Keratinocyte (primary cell): Measurements from ENCODE around the gene SKIC3. TPM values are rescaled to one million over a fixed set of nuclear protein-coding genes. Genes with fewer than 3 reads are reported as not detected.

Experiments used
- DNase-seq: peaks from one replicate; pipeline ENCODE4 v3.0.0-alpha.2; 2011; ENCODE audit warnings: low read depth, missing footprints, low spot score
- FAIRE-seq: peaks from 2 replicates; lab custom pipeline; 2011; peaks lifted over from hg19 to GRCh38; lab: Jason Lieb, UNC
- H2AFZ ChIP-seq: 2 replicates; pipeline ENCODE4 v1.6.0; 2012; ENCODE audit warnings: low read length, control low read depth, inconsistent platforms; ENCODE audit not compliant: control insufficient read depth
- H3K27ac ChIP-seq: 2 replicates; pipeline ENCODE4 v1.5.1; 2011; ENCODE audit warnings: low read length; ENCODE audit not compliant: control insufficient read depth, insufficient read depth
- H3K27me3 ChIP-seq: 3 replicates; pipeline ENCODE4 v1.6.0; 2011; ENCODE audit warnings: low read length; ENCODE audit not compliant: control insufficient read depth, insufficient read depth; ENCODE audit errors: extremely low read depth
- H3K36me3 ChIP-seq, 2 experiments: 2 replicates in 1 of 2; 3 replicates in 1 of 2; pipeline ENCODE4 v1.5.1; 2011; ENCODE audit warnings: low read length in 2 of 2, mild to moderate bottlenecking in 1 of 2; ENCODE audit not compliant: control insufficient read depth in 2 of 2, insufficient read depth in 2 of 2; ENCODE audit errors: extremely low read depth in 1 of 2
- H3K4me1 ChIP-seq: 3 replicates; pipeline ENCODE4 v1.5.1; 2011; ENCODE audit warnings: low read length; ENCODE audit not compliant: control insufficient read depth, insufficient read depth; ENCODE audit errors: extremely low read depth
- H3K4me2 ChIP-seq: 3 replicates; pipeline ENCODE4 v1.6.0; 2011; ENCODE audit warnings: low read depth, low read length; ENCODE audit not compliant: control insufficient read depth, insufficient read depth; ENCODE audit errors: extremely low read depth
- H3K4me3 ChIP-seq, 3 experiments: fragments of 200-600 bp in 1 of 3; sonication (generic) in 1 of 3; 2 replicates in 2 of 3; 3 replicates in 1 of 3; pipeline ENCODE4 v1.5.1; 2011 to 2016; ENCODE audit warnings: low read length in 3 of 3, mild to moderate bottlenecking in 3 of 3, control low read depth in 2 of 3, inconsistent platforms in 1 of 3, low read depth in 1 of 3, mixed read lengths in 1 of 3, mixed run types in 1 of 3, moderate library complexity in 1 of 3; ENCODE audit not compliant: control insufficient read depth in 2 of 3, insufficient read depth in 2 of 3; ENCODE audit errors: extremely low read depth in 1 of 3
- H3K79me2 ChIP-seq: 2 replicates; pipeline ENCODE4 v1.6.0; 2012; ENCODE audit warnings: low read length; ENCODE audit not compliant: control insufficient read depth, insufficient read depth
- H3K9ac ChIP-seq: 3 replicates; pipeline ENCODE4 v1.6.0; 2011; ENCODE audit warnings: low read length; ENCODE audit not compliant: control insufficient read depth, insufficient read depth; ENCODE audit errors: extremely low read depth
- H3K9me1 ChIP-seq: 3 replicates; pipeline ENCODE4 v1.6.0; 2011; ENCODE audit warnings: low read length; ENCODE audit not compliant: control insufficient read depth, insufficient read depth; ENCODE audit errors: extremely low read depth
- H3K9me3 ChIP-seq: 2 replicates; pipeline ENCODE4 v1.5.1; 2012; ENCODE audit warnings: low read depth, low read length; ENCODE audit not compliant: control insufficient read depth
- H4K20me1 ChIP-seq: 3 replicates; pipeline ENCODE4 v1.6.0; 2011; ENCODE audit warnings: low read length; ENCODE audit not compliant: control insufficient read depth, insufficient read depth; ENCODE audit errors: extremely low read depth
- EZH2 ChIP-seq: IDR thresholded peaks from one replicate; pipeline ENCODE4 v1.6.1; 2012; ENCODE audit warnings: inconsistent platforms, mild to moderate bottlenecking, low read length, moderate library complexity
- dilution Hi-C: fragments of 300-500 bp; cut with MboI; formaldehyde crosslinking; loops from one replicate; pipeline ENCODE4 v1.7.0; 2020; ENCODE audit warnings: low sequenced_read_pairs; ENCODE audit not compliant: extremely low pct_ligation_motif_present
- polyA plus RNA-seq, 5 experiments: library from polyadenylated mRNA; depleted of rRNA in 3 of 5; stranded (reverse) in 3 of 5; stranded (forward) in 1 of 5; unstranded in 1 of 5; fragments of >200 nt; gene quantifications; 1 replicate in 1 of 5; 2 replicates in 3 of 5; 3 replicates in 1 of 5; pipeline versions ENCODE4 v1.2.1 to v1.2.3, GENCODE V29; 2011 to 2012; ENCODE audit warnings: missing spikeins in 2 of 5, low read depth in 1 of 5, low replicate concordance in 1 of 5
- TF ChIP-seq, protein P1 (sequence below), 3 experiments: IDR thresholded peaks in 1 of 3; conservative IDR thresholded peaks in 1 of 3; optimal IDR thresholded peaks in 1 of 3; 2 replicates in 2 of 3; 3 replicates in 1 of 3; pipeline versions ENCODE3 to v1.5.1; 2011; ENCODE audit warnings: low read length in 3 of 3, mild to moderate bottlenecking in 3 of 3, moderate library complexity in 2 of 3, control low read depth in 1 of 3, inconsistent platforms in 1 of 3; ENCODE audit not compliant: insufficient read depth in 2 of 3; ENCODE audit errors: extremely low read depth in 1 of 3

SKIC3 gene
- polyA plus RNA-seq, 1 donor (not counting 4 experiments of a cell fraction or from before 2014, with no cell fraction given), result 63.8 TPM

DNA sequence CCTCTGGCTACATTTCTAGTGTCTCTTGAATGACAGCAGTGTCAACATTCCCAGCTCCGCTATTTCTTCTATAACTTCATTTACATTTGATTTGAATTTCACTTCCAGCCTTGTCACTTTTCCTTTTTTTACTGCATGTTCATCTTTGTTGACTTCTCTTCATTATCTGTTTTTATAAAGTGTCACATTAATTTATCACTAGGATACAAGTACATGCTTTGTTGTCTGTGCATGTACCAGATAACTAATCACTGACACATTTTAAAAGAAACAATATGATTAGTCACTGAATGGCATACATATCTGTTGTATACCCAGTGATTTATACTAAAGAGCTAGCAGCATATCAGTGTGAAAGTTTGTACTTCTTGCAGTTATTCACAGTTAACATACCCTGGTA, 29.2 kb upstream of the SKIC3 start:
- H3K27me3 ChIP-seq, result no peaks in the 10 kb centered on the region
- no peak overlapping the region for H3K4me3 ChIP-seq
- H3K27ac ChIP-seq, result no peak overlapping the region
- H3K36me3 ChIP-seq, result no peaks in the 10 kb centered on the region
- no peaks in the 10 kb centered on the region for H3K4me1 ChIP-seq
- H4K20me1 ChIP-seq, result no peaks in the 10 kb centered on the region
- DNase-seq, result no peak
- TF ChIP-seq, protein P1, sequence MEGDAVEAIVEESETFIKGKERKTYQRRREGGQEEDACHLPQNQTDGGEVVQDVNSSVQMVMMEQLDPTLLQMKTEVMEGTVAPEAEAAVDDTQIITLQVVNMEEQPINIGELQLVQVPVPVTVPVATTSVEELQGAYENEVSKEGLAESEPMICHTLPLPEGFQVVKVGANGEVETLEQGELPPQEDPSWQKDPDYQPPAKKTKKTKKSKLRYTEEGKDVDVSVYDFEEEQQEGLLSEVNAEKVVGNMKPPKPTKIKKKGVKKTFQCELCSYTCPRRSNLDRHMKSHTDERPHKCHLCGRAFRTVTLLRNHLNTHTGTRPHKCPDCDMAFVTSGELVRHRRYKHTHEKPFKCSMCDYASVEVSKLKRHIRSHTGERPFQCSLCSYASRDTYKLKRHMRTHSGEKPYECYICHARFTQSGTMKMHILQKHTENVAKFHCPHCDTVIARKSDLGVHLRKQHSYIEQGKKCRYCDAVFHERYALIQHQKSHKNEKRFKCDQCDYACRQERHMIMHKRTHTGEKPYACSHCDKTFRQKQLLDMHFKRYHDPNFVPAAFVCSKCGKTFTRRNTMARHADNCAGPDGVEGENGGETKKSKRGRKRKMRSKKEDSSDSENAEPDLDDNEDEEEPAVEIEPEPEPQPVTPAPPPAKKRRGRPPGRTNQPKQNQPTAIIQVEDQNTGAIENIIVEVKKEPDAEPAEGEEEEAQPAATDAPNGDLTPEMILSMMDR (optimal IDR thresholded peaks at IDR 0.05 in 1 of 3, IDR thresholded peaks at IDR 0.05 in 1 of 3, conservative IDR thresholded peaks at IDR 0.05 in 1 of 3; ENCODE audit: extremely low read depth in 1 of 3, insufficient read depth in 2 of 3, low read length in 3 of 3), result no peak
- no peak for TF ChIP-seq EZH2
- dilution Hi-C loops, result no loop called here
- no peak overlapping the region for H3K4me2 ChIP-seq
- H3K79me2 ChIP-seq, result no peaks in the 10 kb centered on the region
- no peak for FAIRE-seq
- no peak overlapping the region for H2AFZ ChIP-seq
- no peaks in the 10 kb centered on the region for H3K9me1 ChIP-seq
- no peak overlapping the region for H3K9ac ChIP-seq
- no peaks in the 10 kb centered on the region for H3K9me3 ChIP-seq

DNA sequence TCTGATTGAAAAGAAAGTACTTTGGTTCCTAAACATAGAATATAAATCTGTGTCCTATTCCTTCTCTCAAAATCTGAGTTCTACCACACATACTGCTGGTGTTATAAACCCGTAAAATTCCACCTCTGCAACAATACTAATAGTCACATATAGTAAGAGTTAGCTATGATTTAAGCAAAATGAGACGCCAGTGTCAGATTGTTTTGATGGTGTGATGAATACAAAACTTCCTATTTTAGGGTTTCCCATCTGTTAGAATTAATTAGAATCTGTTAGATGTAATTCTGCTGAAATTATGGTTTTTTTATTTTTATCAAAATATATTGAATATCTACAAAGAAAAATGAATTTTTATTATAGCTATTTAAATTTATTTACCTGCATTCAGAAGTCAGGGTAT, 26.8 kb upstream of the SKIC3 start:
- dilution Hi-C loops, result no loop called here

More for the DNA sequence above, 26.8 kb upstream of the SKIC3 start:
- Histone ChIP-seq H3K79me2 (no peaks in the 10 kb centered on the region), H2AFZ (no peak overlapping the region), H3K4me3 (no peak overlapping the region), H3K27me3 (no peaks in the 10 kb centered on the region), H4K20me1 (no peaks in the 10 kb centered on the region), H3K4me1 (no peaks in the 10 kb centered on the region), H3K9me1 (no peaks in the 10 kb centered on the region), H3K36me3 (no peaks in the 10 kb centered on the region), H3K4me2 (no peak overlapping the region), H3K9me3 (no peaks in the 10 kb centered on the region), H3K27ac (no peak overlapping the region), H3K9ac (no peak overlapping the region)
- TF ChIP-seq, protein P1 (optimal IDR thresholded peaks at IDR 0.05 in 1 of 3, IDR thresholded peaks at IDR 0.05 in 1 of 3, conservative IDR thresholded peaks at IDR 0.05 in 1 of 3; ENCODE audit: extremely low read depth in 1 of 3, insufficient read depth in 2 of 3, low read length in 3 of 3), result no peak
- no peak for TF ChIP-seq EZH2
- DNase-seq, result no peak
- no peak for FAIRE-seq
